Inflammatory macrophage (primary cell): Measurements from ENCODE around the gene CSNK1A1L.
"Not testable (repeated sequence)": the region's sequence is repeated elsewhere in the genome, so short reads cannot be mapped to it uniquely, and the experiment has no call there.

Experiments
- DNase-seq, 2 donors: peaks; one replicate each; pipeline ENCODE4 v3.0.0-alpha.2; 2020 to 2022

Gene CSNK1A1L

DNA sequence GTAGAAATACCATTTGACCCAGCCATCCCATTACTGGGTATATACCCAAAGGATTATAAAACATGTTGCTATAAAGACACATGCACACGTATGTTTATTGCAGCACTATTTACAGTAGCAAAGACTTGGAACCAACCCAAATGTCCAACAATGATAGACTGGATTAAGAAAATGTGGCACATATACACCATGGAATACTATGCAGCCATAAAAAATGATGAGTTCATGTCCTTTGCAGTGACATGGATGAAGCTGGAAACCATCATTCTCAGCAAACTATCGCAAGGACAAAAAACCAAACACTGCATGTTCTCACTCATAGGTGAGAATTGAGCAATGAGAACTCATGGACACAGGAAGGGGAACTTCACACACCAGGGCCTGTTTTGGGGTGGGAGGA lies 49.2 kb downstream of the CSNK1A1L start:
- DNase-seq: not testable (repeated sequence)
